OCI-LY1 (cell line): ENCODE results near the gene KIF14.

Source experiments
- H2AFZ ChIP-seq: fragments of 200-600 bp; sonication (generic), shearing (Covaris generic); 2 replicates; pipeline ENCODE4 v1.6.0; 2014; ENCODE audit warnings: antibody characterized with exemption, mild to moderate bottlenecking, low read length
- H3F3A ChIP-seq: fragments of 200-600 bp; sonication (generic), shearing (Covaris generic); 2 replicates; pipeline ENCODE4 v1.6.0; 2014; ENCODE audit warnings: mild to moderate bottlenecking, antibody characterized with exemption, low read length, moderate library complexity; ENCODE audit not compliant: insufficient read depth
- H3K27ac ChIP-seq: fragments of 200-600 bp; sonication (generic); 2 replicates; pipeline ENCODE4 v1.5.1; 2014; ENCODE audit warnings: low read length, mixed run types, mild to moderate bottlenecking, low read depth; ENCODE audit not compliant: poor library complexity, severe bottlenecking
- H3K27me3 ChIP-seq: fragments of 200-600 bp; sonication (generic); 2 replicates; pipeline ENCODE4 v1.6.0; 2014; ENCODE audit warnings: antibody characterized with exemption, mild to moderate bottlenecking, low read length, moderate library complexity; ENCODE audit not compliant: insufficient read depth
- H3K36me3 ChIP-seq: fragments of 200-600 bp; sonication (generic); 2 replicates; pipeline ENCODE4 v1.6.1; 2014; ENCODE audit warnings: mild to moderate bottlenecking, antibody characterized with exemption, low read length, moderate library complexity, mixed read lengths; ENCODE audit not compliant: insufficient read depth
- H3K4me1 ChIP-seq: fragments of 200-600 bp; sonication (generic); 2 replicates; pipeline ENCODE4 v1.5.1; 2014; ENCODE audit warnings: mild to moderate bottlenecking, low read length, moderate library complexity; ENCODE audit not compliant: insufficient read depth, severe bottlenecking
- H3K4me2 ChIP-seq: fragments of 200-600 bp; sonication (generic), shearing (Covaris generic); 2 replicates; pipeline ENCODE4 v1.6.1; 2014; ENCODE audit warnings: low read length
- H3K4me3 ChIP-seq: fragments of 200-600 bp; sonication (generic); 2 replicates; pipeline ENCODE4 v1.5.1; 2014; ENCODE audit warnings: low read length, low read depth, mild to moderate bottlenecking, mixed read lengths; ENCODE audit not compliant: poor library complexity, severe bottlenecking
- H3K79me2 ChIP-seq: fragments of 200-600 bp; shearing (Covaris generic); 2 replicates; pipeline ENCODE4 v1.6.1; 2016; ENCODE audit warnings: mixed run types, low read length, mixed read lengths; ENCODE audit not compliant: insufficient read depth
- H3K9ac ChIP-seq: fragments of 200-600 bp; sonication (generic), shearing (Covaris generic); 2 replicates; pipeline ENCODE4 v1.6.1; 2014; ENCODE audit warnings: mild to moderate bottlenecking, low read length, mixed read lengths
- H3K9me2 ChIP-seq: fragments of 200-600 bp; sonication (generic), shearing (Covaris generic); 2 replicates; pipeline ENCODE4 v1.6.1; 2014; ENCODE audit warnings: low read depth, mild to moderate bottlenecking, low read length, mixed read lengths
- H3K9me3 ChIP-seq: fragments of 200-600 bp; shearing (Covaris generic); 2 replicates; pipeline ENCODE4 v1.6.1; 2014; ENCODE audit warnings: low read length, mixed read lengths
- H4K20me1 ChIP-seq: fragments of 200-600 bp; sonication (generic), shearing (Covaris generic); 2 replicates; pipeline ENCODE4 v1.6.0; 2016; ENCODE audit warnings: mild to moderate bottlenecking, low read length; ENCODE audit not compliant: insufficient read depth
- CTCF ChIP-seq: fragments of 200-600 bp; sonication (generic), shearing (Covaris generic); IDR thresholded peaks from 2 replicates; pipeline ENCODE4 v1.5.1; 2017; ENCODE audit warnings: mild to moderate bottlenecking, antibody characterized with exemption, low read length, moderate library complexity, mixed read lengths
- EZH2 ChIP-seq: fragments of 200-600 bp; sonication (generic), shearing (Covaris generic); IDR thresholded peaks from 2 replicates; pipeline ENCODE4 v1.8.0; 2017; ENCODE audit warnings: borderline replicate concordance, mixed run types, mild to moderate bottlenecking, antibody characterized with exemption, low read length, moderate library complexity, mixed read lengths

Gene KIF14

GRCh38 chr1:200659269-200659668, 38.7 kb upstream of the KIF14 start:
- no peaks in the 10 kb centered on the region for H3K4me1 ChIP-seq
- no peaks in the 10 kb centered on the region for H3K27me3 ChIP-seq
- no peaks in the 10 kb centered on the region for H3K9me3 ChIP-seq
- peaks cover 83% of the 10 kb centered on the region for H3K36me3 ChIP-seq
- H3K9me2 ChIP-seq = no peaks in the 10 kb centered on the region
- H3F3A ChIP-seq = no peaks in the 10 kb centered on the region
- H3K27ac ChIP-seq = no peak overlapping the region
- no peak overlapping the region for H3K4me3 ChIP-seq
- H3K9ac ChIP-seq = no peak overlapping the region
- no peak overlapping the region for H2AFZ ChIP-seq
- H4K20me1 ChIP-seq = no peaks in the 10 kb centered on the region
- 0 out of 2 replicates have a peak, but pooled peaks cover 2% of the 10 kb centered on the region for H3K79me2 ChIP-seq
- TF ChIP-seq CTCF = no peak
- TF ChIP-seq EZH2 = no peak
- H3K4me2 ChIP-seq = no peak overlapping the region

GRCh38 chr1:200658037-200658818, 37.7 kb upstream of the KIF14 start:
- H3K79me2 ChIP-seq = 0 out of 2 replicates have a peak, but pooled peaks cover 2% of the 10 kb centered on the region
- no peaks in the 10 kb centered on the region for H3F3A ChIP-seq
- H3K27ac ChIP-seq = no peak overlapping the region

GRCh38 chr1:200654660-200655059, 34.1 kb upstream of the KIF14 start:
- H3K4me2 ChIP-seq = no peak overlapping the region
- no peaks in the 10 kb centered on the region for H3K9me2 ChIP-seq
- no peak overlapping the region for H2AFZ ChIP-seq
- H3K36me3 ChIP-seq = peaks cover 52% of the 10 kb centered on the region
- no peaks in the 10 kb centered on the region for H3K4me1 ChIP-seq
- no peaks in the 10 kb centered on the region for H3F3A ChIP-seq
- H3K9me3 ChIP-seq = no peaks in the 10 kb centered on the region
- no peak for TF ChIP-seq EZH2
- no peak for TF ChIP-seq CTCF
- no peak overlapping the region for H3K27ac ChIP-seq
- no peak overlapping the region for H3K4me3 ChIP-seq
- H3K79me2 ChIP-seq = no peaks in the 10 kb centered on the region
- H3K27me3 ChIP-seq = no peaks in the 10 kb centered on the region
- no peak overlapping the region for H3K9ac ChIP-seq
- H4K20me1 ChIP-seq = no peaks in the 10 kb centered on the region

More at GRCh38 chr1:200658037-200658818, 37.7 kb upstream of the KIF14 start:
- Histone ChIP-seq H3K9ac (no peak overlapping the region), H3K4me2 (no peak overlapping the region), H3K4me3 (no peak overlapping the region), H3K36me3 (peaks cover 72% of the 10 kb centered on the region), H3K9me2 (no peaks in the 10 kb centered on the region), H3K9me3 (no peaks in the 10 kb centered on the region), H4K20me1 (no peaks in the 10 kb centered on the region), H3K27me3 (no peaks in the 10 kb centered on the region), H2AFZ (no peak overlapping the region), H3K4me1 (no peaks in the 10 kb centered on the region)
- no peak for TF ChIP-seq EZH2
- no peak for TF ChIP-seq CTCF
